NCI-H82 treated with DMSO at 0.1 percent for 48 hours (cell line): Measurements from ENCODE around the gene MUC5B.
A peak's percentile ranks its signal among the peaks of the same experiment; 100 is the strongest.
"Not testable (repeated sequence)": the region's sequence is repeated elsewhere in the genome, so short reads cannot be mapped to it uniquely, and the experiment has no call there.

Experiments
- DNase-seq: peaks from one replicate; lab custom pipeline; 2025; ENCODE audit not compliant: unreplicated experiment; lab: John Stamatoyannopoulos, UW

The MUC5B gene

DNA sequence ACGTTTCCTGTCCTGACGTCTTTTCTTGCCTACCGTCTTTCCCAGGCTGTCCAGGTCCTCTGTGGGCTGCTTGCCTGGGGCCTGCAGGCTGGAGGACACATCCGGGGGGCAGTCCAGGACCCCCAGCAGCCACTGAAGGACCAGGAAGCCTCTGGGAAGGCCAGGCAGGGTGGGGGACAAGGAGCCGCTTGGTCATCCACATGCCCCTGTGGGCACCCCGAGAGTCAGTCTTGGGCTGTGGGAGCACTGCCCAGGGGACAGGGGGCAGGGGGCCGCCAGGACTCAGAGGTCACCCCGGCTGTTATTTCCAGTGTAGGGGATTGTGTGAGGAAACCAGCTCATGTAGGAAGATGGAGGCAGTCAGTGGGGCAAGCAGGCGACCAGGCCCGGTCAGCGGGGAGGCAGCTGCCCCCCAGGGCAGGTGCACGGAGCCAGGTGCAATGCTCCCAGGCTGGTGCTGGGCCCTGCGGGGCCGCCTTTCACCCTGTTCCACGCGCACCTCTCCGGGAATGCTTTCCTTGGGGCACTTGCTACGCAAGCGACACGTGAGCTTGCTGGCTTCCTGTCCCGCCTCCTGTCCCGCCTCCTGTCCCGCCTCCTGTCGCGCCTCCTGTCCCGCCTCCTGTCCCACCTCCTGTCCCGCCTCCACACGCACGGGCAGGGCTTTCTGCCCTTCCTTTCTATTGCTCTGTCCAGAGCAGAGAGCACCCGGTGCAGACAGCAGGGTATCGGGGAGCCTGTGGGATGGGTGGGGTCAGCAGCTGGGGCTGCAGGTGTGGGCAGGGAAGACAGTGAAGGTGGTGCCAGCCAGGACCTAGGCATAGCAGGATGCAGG is 39.5 kb downstream of the MUC5B start:
- DNase-seq, result peak; percentile 68

DNA sequence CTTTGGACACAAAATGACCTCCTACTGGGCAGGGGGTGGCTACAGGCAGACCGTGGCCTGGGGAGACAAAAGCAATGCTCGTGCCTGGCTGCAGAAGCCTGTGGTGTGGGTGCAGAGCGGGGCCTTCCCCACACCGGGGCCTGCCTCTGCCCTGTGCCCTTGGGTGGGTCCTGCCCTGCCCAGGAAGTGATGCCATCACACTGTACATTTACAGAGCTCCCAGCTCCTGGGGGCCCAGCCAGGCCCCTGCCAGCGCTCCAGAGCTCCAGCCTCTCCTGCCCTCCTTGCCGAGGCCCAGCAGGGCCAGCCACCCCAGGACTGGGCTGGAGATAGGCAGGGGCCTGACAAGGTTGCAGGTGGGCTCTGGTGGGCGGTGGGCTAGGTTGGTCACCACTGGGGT is 40.1 kb downstream of the MUC5B start:
- DNase-seq, result no peak

DNA sequence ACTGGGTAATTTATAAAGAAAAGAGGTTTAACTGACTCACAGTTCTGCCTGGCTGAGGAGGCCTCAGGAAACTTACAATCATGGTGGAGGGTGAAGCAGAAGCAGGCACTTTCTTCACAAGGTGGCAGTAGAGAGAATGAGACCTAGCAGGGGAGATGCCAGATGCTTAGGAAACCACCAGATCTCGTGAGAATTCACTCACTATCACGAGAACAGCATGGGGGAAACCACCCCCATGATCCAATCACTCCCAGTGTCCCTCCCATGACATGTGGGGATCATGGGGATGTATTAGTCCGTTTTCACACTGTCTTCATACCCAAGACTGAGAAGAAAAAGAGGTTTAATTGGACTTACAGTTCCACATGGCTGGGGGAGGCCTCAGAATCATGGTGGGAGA is 41.6 kb downstream of the MUC5B start:
- peak; percentile 31 for DNase-seq

DNA sequence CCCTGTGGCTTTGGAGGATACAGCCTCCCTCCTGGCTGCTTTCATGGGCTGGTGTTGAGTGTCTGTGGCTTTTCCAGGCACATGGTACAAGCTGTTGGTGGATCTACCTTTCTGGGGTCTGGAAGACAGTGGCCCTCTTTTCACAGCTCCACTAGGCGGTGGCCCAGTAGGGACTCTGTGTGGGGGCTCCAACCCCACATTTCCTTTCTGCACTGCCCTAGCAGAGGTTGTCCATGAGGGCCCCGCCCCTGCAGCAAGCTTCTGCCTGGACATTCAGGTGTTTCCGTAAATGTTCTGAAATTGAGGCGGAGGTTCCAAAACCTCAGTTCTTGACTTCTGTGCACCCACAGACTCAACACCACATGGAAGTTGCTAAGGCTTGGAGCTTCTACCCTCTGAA is 42.6 kb downstream of the MUC5B start:
- not testable (repeated sequence) for DNase-seq

DNA sequence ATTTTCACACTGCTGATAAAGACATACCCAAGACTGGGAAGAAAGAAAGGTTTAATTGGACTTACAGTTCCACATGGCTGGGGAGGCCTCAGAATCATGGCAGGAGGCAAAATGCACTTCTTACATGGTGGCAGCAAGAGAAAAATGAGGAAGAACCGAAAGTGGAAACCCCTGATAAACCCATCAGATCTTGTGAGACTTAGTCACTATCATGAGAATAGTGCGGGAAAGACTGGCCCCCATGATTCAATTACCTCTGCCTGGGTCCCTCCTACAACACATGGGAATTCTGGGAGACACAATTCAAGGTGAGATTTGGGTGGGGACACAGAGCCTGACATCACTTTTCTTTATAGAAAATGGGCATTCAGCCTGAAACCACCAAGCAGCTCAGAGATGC is 44.1 kb downstream of the MUC5B start:
- DNase-seq, result not testable (repeated sequence)

DNA sequence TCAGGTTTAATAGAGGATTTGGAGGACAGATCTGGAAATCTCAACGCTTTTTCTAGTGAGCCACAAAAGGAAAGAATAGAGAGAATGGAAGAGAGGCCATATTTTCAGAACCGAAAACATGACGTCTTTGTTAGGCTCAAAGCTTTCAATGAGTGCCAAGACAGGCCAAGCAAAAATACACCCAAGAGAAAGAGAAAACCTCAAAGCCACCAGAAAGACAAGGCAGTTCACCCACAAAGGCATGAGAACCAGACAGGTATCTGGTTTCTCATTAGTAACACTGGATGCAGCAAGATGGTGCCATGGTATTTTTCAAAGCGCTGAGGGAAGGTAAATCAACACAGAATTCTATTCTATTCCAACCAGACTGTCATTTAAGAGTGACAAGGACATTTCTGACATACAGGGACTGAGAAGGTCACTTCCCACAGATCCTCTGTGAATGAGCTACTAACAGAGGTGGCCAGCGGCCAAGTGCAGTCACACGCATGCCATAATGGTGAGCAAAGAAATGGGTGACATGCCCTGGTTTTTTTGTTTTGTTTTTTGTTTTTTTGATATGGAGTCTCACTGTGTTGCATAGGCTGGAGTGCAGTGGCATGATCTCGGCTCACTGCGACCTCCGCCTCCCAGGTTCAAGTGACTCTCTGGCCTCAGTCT is 44.7 kb downstream of the MUC5B start:
- DNase-seq, result no peak

DNA sequence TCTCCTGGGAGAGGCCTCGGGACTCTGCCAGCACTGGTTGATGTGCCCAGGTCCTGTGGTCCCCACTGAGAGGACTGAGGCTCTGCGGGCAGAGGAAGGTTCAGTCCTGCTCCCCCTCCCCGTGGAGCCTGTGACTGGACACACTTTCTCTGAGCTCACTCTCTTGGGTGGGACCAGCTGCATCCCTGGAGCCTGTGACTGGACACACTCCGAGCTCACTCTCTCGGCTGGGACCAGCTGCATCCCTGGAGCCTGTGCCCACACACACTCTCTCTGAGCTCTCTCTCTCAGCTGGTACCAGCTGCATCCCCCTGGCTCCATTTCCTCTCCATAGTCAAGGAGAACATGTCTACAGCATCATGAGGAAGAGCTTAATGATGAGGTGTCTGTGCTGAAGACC is 47.1 kb downstream of the MUC5B start:
- no peak for DNase-seq

DNA sequence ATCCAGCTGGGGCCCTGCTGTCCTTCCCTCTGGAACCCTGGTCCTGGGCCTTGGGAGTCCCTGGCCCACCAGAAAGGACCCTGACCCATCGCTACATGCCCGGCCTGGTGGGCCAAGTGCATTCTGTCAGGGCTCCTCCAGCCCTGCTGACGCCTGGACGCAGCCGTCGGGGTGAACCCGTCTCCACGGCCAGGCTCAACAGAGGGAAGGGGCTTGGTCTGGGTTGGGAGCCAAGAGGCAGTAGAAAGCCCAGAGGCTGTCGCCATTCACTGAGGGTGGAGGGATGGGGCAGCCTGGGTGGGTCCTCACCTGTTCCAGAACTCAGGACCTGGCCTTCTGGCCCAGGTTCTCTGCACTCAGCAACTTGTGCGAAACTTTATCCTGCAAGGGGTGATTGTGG is 47.6 kb downstream of the MUC5B start:
- no peak for DNase-seq

DNA sequence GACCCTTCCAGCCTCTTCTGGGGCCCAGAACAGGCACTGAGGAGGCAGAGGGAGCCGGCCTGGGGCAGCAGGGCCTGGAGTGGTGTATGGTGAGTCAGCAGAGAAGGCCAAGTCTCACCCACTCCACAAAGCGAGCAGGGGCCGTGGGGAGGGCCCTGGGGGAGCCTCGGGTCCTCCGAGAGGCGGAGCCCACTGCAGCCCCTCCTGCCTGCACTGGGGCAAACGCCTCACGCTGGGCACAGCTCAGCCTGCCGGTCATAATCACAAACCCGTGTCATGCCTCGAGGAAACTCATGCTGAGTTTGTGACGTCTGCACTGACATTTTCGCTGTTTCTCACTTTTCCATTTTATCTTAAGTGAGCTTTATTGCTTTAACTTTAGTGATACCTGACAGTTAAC is 48.1 kb downstream of the MUC5B start:
- DNase-seq, result no peak

DNA sequence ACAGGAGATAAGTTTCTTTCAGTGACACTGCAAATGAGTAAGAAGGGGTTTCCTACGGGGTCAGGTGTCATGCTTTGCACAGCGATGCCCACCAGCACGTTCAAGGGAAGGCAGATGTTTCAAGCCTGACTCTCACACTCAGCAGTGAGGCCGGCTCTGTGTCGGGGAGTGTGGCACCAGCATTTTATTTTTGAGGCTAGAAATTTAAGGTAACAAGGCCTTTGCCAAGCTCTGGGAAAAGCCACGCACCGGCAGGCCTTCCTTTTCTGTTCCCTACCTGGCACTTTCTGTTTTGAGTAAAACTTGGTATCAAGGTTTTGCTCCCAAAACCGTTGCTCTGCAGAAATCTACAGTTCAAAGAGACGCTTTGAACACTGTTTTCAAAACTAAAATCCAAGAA is 48.5 kb downstream of the MUC5B start:
- no peak for DNase-seq

DNA sequence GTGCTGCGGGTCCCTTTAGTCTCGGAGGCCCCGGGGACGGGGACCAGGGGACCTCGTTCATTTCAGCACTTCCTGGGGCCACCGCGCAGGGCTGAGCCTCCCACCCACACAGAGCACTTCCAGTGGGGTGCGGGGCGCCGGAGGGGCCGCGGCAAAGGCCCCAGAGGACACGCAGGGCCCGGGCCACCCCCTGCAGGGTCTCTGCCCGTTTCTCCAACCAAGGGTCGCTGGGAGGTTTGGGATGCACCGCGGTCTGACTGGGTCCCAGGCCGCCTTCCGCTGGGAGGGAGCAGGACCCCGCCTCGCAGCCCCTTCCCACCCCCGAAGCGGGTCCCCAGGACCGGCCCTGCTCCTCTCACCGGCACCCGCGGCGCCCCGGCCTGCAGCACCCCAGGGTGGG is 49.1 kb downstream of the MUC5B start:
- no peak for DNase-seq

DNA sequence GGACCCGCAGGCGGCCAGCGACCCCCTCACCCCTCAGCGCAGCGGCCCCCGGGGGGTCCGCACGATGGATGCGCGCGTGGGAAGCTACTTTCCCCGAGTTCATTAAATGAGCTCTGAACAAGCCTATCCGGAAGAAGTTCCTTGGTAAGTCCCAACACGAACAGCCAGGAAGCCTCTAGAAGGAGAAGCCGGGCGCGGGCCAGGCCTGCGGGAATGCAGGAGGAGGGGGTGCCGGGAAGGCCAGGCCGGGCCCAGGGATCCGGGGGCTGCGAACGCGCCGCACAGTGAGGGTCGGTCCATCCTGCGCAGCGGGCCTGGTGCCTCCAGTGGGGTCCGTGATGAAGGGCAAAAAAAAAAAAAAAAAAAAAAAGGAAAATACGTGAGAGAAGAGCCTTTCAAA is 49.7 kb downstream of the MUC5B start:
- no peak for DNase-seq

DNA sequence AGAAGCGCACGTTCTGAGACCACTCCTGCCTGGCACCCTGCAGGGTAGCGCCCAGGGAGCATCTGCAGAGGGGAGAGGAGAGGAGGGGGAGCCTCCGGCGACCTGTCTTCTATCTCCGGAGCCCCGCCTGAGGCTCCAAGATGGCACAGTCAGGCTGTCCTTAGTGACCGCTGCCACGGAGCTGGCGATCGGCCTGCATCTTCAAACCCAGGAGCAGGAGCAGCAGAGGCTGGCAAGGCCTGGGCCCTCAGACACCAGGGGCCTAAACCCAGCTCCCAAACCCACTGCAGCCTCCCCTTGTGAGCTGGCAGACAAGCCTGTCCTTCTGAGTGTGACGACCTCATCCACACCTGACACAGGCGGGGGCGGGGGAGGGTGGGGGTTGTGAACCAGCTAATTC is 51.6 kb downstream of the MUC5B start:
- DNase-seq, result no peak

DNA sequence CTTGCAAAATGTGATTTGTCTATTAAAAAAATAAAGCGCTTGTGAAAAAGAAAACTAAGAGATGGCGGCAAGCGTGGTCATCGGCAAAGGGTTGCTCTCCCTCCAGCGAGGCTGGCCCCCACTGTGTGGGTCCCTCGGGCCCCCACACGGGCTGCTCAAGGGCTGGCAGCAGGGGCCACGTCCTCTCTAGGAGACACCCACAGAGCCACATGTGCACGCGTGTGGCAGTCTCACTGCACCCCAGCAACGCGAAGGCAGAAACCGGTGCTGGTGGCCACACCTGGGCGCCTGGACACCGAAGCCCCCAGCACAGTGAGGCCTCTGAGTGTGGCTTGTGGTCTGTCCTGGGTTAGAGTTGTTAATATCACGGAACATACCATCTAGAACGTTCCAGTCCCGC is 52.2 kb downstream of the MUC5B start:
- no peak for DNase-seq

DNA sequence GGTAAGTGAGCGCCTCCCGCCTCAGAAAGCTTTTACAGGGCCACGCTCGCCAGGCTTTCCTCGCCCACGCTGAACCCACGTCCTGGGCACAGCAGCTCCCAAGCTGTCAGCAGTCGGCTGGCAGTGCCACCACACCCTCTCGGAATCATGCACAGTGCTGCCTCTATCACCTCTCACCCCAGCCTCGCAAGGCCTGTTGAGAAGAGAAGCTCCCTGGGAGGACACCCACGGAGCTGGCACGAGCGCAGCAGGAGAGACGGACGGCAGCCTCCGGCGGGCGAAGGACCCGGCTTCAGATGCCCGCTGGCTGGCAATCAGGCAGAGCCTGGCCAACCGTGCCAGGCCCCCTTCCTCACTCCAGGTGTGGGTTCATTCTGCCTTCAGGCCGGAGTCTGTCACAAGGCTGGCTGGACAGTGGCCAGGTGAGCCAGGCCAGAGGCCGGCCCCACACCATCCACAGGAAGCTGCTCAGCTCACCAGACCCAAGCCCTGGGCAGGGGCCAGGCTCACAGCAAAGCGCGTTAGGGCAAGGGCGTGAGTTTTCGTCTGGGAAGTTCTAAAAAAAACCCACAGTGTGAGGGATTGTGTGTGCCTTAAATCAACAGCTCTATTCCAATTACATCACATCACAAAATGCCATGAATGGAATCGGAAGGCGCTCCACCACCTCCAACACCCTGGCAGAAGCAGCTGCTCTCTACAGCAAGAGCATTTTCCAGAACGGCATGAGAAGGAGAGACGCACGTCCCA is 53.4 kb downstream of the MUC5B start:
- no peak for DNase-seq

DNA sequence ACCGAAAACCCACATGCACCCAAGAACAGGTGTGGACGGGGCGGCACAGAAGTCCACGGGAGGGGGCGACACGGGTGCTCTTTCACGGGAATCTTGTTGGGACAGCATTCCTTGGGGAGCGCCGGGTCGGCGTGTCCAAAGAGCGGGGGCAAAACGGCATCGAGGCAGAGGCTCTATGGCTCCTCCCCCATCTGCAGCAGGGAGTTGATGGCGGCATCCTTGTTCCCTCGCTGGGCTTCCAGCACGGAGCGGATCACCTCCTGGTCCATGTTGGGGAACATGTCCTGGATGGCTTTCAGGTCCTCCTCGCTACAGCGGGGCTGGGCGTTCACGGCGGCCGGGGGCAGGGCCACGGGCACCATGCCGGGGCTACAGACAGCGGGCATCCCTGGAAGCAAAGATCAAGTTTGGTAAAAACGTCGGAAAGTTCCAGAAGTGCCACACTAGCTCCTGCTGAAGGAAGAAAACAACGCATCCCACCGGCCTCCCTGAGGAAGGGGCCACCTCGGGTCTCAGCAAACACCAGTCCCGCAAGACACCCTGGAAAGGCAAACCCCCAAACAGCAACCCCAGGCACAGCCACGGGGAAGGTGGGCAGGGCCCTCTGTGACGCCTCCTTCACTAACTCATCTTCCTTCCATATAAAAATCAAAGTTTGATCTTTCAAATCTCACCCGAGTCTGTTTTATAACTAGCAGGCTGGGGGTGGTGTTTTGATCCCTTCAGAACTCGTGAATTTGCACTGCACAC is 54.2 kb downstream of the MUC5B start:
- DNase-seq, result no peak

DNA sequence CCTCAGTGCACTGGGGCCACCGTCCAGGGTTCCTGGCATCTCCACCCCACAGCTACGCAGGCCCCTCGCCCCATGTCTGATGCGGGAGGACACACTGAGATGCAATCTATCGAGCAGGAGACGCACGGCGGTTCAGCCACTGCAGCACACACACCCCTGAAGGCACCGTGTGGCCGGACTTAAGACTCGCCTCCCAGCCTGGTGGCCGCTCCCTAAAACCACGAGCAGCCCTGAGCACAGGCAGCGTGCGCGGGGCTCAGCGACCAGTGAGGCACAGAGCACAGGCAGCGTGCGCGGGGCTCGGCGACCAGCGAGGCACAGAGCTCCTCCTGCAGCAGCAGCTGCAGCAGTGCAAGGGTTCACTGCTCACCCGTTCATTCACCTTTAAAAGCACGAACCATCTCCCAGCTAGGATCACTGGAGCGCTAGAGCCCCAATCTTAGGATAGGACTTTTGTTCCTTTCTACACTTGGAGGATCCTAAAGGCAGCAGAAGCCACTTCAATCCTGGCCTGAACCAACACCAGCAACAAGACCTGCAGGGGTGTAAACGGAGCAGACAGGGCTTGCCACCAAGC is 55.2 kb downstream of the MUC5B start:
- DNase-seq, result no peak

DNA sequence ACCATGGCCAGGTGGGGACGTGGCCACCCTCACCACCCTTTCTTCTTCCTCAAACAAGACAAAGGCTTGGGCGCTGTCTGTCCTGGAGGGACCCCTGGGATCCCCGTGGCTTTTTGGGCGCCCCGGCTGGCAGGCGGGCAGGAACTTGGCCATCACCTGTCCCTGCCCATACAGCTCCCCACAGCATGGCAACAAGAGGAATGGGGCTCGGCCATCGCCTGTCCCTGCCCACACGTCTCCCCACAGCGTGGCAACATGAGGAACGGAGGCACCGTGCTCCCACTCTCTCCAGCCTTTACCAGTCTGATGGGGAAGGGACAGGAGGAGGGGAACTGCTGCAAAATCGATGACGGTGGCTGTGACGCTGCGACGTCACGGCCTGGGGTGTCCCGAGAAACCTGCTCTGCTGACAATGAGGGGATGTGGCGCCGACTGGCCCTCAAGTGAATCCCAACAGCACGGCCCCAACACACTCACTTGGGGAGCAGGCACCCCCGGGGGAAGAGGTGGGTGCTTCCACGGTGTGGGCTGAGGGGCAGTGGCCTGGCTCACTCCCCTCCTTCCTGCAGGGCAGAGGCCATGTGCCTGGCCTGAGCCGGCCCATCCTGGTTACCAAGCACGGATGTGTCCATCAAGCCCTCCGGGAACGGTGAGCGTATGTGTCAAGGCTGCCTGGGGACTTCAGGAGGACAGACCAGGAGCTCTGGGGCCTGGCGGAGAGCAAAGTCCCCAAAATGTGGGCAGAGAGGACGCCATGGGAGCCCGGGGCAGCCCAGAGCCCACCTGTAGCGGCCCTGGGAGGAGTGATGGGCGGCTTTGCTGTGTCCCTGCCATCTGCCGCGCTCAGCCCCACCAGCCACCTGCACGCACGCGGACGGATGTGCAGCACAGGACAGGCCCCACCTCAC is 56.2 kb downstream of the MUC5B start:
- DNase-seq, result no peak

DNA sequence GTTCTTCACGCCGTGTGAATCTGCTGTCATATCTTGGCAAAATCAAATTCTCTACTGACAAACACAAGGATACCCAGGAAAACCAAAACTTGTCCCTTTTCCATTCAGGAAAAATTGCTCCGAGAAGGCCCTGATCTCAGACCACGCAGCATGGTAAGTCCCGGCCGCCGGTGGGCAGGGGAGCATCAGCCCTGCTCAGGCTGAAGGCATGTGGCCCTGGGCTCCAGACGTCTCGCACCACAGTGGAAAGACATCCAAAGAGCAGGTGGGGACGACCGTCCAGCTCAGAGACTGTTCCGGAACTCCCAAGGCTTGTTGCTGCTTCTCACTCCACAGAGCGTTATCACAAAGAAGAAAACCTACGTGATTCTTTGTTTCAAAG is 56.8 kb downstream of the MUC5B start:
- no peak for DNase-seq
